Stomach (tissue), 4 donors: ENCODE results near the gene CLSTN2.

Experiments used
- CTCF ChIP-seq, 7 experiments: fragments of 450-650 bp in 4 of 7; fragments of 200-600 bp in 3 of 7; sonication (generic) in 3 of 7; IDR thresholded peaks; one replicate each; pipeline ENCODE4 v1.5.1; 2016 to 2019; ENCODE audit warnings: antibody characterized with exemption in 7 of 7, control low read depth in 2 of 7, mild to moderate bottlenecking in 1 of 7
- POLR2A ChIP-seq, 4 donors: fragments of 450-650 bp; IDR thresholded peaks; one replicate each; pipeline ENCODE4 v1.6.1; 2016; ENCODE audit warnings: antibody characterized with exemption in 4 of 4, control low read depth in 2 of 4, mild to moderate bottlenecking in 1 of 4, moderate library complexity in 1 of 4
- POLR2AphosphoS5 ChIP-seq, 3 donors: sonication (generic); formaldehyde crosslinking; IDR thresholded peaks; one replicate each; pipeline ENCODE4 v1.6.1; 2016; ENCODE audit warnings: antibody characterized with exemption in 3 of 3

DNA sequence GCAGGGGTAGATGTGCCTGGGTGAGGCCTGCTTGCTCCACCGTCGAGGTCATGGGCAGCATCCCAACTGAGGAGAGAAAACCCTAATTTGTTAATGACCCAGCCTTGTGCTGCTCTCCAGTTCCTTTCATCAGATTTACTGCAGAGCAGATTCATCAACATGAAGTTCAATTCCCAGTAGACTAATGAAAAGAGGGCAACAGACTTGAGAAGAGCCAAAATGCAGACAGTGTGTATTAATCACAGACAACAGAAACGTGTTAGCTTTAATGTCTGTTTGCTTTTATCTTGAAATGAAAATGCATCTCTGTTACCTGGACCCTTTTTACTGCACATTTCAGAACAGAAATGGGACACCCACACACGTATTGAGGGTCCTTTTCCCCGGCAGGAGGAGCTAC is 639.4 kb downstream of the CLSTN2 start:
- TF ChIP-seq CTCF (IDR thresholded peaks at IDR 0.05), result no peak
- no peak for TF ChIP-seq POLR2A (IDR thresholded peaks at IDR 0.05)
- no peak for TF ChIP-seq POLR2AphosphoS5 (IDR thresholded peaks at IDR 0.05)
